ENCODE measurements around the gene HNF1B.

DNA sequence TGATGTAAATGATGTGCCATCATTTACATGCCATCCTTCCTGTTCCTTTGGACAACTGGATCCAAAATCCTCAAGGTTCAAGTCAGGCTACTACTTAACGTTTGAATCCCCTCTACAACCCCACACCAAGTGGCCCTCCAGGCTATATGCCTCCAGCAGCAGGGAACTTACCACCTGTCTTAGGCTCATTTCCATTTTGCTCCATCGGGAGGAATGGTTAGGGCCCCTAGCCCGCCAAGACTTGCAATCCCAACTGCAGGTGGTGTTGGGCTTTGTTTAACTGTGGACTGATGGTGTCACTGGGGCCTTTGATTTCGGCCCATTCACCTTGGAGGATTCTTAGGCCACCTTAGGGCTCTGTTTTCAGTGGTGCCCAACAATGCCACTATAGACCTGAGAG, 9.7 kb downstream of the HNF1B start:
- TF ChIP-seq, protein P1, sequence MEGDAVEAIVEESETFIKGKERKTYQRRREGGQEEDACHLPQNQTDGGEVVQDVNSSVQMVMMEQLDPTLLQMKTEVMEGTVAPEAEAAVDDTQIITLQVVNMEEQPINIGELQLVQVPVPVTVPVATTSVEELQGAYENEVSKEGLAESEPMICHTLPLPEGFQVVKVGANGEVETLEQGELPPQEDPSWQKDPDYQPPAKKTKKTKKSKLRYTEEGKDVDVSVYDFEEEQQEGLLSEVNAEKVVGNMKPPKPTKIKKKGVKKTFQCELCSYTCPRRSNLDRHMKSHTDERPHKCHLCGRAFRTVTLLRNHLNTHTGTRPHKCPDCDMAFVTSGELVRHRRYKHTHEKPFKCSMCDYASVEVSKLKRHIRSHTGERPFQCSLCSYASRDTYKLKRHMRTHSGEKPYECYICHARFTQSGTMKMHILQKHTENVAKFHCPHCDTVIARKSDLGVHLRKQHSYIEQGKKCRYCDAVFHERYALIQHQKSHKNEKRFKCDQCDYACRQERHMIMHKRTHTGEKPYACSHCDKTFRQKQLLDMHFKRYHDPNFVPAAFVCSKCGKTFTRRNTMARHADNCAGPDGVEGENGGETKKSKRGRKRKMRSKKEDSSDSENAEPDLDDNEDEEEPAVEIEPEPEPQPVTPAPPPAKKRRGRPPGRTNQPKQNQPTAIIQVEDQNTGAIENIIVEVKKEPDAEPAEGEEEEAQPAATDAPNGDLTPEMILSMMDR (conservative IDR thresholded peaks at IDR 0.05; ENCODE audit: low read length): no peak
- TF ChIP-seq EZH2phosphoT487 (IDR thresholded peaks at IDR 0.05; ENCODE audit: borderline replicate concordance, low read depth, low read length): no peak
